Prostate gland (tissue), 2 donors: Measurements from ENCODE around the gene TACC2. TPM values are rescaled to one million over a fixed set of nuclear protein-coding genes. Genes with fewer than 3 reads are reported as not detected.

Source experiments
- DNase-seq: peaks from one replicate; pipeline ENCODE4 v3.0.0-alpha.2; 2019; ENCODE audit warnings: low spot score
- H3K27ac ChIP-seq, 2 donors: fragments of 200-600 bp; sonication (generic); 2 replicates each; pipeline ENCODE4 v1.5.1; 2017 to 2019
- H3K27me3 ChIP-seq: fragments of 200-600 bp; sonication (generic); replicated peaks from 2 replicates; pipeline ENCODE4 v1.5.1; 2019; ENCODE audit not compliant: insufficient read depth
- H3K36me3 ChIP-seq, 2 donors: fragments of 200-600 bp; sonication (generic); 1 replicate in 1 of 2; 2 replicates in 1 of 2; pipeline versions ENCODE4 v1.5.1 to v1.8.1; 2017 to 2019
- H3K4me1 ChIP-seq: fragments of 200-600 bp; sonication (generic); replicated peaks from 2 replicates; pipeline ENCODE4 v1.5.1; 2019
- H3K4me3 ChIP-seq, 2 donors: fragments of 200-600 bp; sonication (generic); 2 replicates each; pipeline ENCODE4 v1.5.1; 2017 to 2019
- H3K9me3 ChIP-seq: fragments of 200-600 bp; sonication (generic); 2 replicates; pipeline ENCODE4 v1.5.1; 2017
- POLR2A ChIP-seq: fragments of 450-650 bp; IDR thresholded peaks from one replicate; pipeline ENCODE4 v1.6.1; 2016; ENCODE audit warnings: antibody characterized with exemption, mild to moderate bottlenecking
- POLR2AphosphoS5 ChIP-seq: sonication (generic); formaldehyde crosslinking; IDR thresholded peaks from one replicate; pipeline ENCODE4 v1.6.1; 2017; ENCODE audit warnings: antibody characterized with exemption
- WGBS: methylation state at CpG from one replicate; pipeline ENCODE4 v1.1.5; 2018; 5-methylcytosine and 5-hydroxymethylcytosine counted together
- intact Hi-C: fragments of 100-400 bp; cut with DNase I; formaldehyde crosslinking; loops from one replicate; pipeline ENCODE4 v1.14.2; 2022
- total RNA-seq, 2 donors: library from RNA; depleted of rRNA; stranded (reverse); fragments of >200 nt; gene quantifications; one replicate each; pipeline ENCODE4 v1.1.0, GENCODE V29; 2016
- TF ChIP-seq, protein P1 (sequence below), 4 experiments: fragments of 200-600 bp in 2 of 4; fragments of 450-650 bp in 2 of 4; sonication (generic) in 2 of 4; IDR thresholded peaks; 1 replicate in 3 of 4; 2 replicates in 1 of 4; pipeline ENCODE4 v1.5.1; 2016 to 2019; ENCODE audit warnings: antibody characterized with exemption in 4 of 4, mild to moderate bottlenecking in 2 of 4, moderate library complexity in 2 of 4

Gene TACC2
- total RNA-seq, 2 donors from 2014 or later = 101 to 140 TPM

DNA sequence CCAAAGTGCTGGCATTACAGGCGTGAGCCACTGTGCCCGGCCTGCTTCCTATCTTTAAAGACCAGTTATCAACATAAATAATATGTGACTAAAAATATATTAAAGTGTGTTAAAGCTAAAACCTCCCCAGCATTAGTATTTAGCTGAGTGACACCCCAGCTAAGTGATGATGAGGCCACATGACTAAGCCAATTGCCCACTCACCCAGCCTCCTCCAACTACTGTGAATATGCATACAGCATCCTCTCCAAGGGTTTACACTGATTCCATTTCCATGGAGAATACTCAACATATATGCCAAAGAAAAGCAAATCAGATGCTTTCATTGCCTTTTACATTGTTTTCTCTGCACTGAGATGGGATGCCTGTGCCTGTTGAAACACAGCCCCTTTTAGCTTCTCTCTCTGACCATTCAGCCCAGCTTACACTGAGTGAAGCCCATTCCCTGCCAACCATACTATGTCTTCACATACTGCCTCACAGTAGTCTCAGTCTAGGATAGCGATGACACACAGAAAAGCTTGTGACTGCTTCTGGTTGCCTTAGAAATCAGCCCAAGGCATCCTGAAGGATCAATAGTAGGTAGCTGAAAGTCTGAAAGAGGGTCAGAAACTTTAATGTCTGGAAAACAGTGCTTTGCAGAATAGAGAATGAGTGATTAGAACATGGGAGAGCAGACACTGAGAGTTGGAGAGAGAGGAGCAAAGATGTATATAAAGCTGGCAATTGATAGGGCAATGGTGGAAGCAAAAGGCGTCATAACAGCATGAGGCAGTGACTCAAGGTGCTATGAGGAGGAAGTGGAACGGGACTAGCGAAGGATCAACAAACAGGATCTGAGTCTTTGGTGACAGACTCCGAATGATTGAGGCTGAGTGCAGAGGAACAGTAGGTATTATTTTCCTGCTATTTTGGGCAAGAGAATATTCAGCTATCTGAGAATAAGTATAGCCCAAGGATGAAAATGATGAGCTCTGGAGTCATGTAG is 41.3 kb upstream of the TACC2 start:
- peaks cover 6% of the 10 kb centered on the region for H3K4me1 ChIP-seq
- no peak for DNase-seq
- H3K9me3 ChIP-seq = no peaks in the 10 kb centered on the region
- no peaks in the 10 kb centered on the region for H3K36me3 ChIP-seq
- intact Hi-C loops = no loop called here
- H3K27ac ChIP-seq = no peak overlapping the region
- whole genome bisulfite sequencing = 86% methylated on average over 7 of the region's 7 CpGs
- TF ChIP-seq POLR2AphosphoS5 (no peak), POLR2A (no peak)
- TF ChIP-seq, protein P1, sequence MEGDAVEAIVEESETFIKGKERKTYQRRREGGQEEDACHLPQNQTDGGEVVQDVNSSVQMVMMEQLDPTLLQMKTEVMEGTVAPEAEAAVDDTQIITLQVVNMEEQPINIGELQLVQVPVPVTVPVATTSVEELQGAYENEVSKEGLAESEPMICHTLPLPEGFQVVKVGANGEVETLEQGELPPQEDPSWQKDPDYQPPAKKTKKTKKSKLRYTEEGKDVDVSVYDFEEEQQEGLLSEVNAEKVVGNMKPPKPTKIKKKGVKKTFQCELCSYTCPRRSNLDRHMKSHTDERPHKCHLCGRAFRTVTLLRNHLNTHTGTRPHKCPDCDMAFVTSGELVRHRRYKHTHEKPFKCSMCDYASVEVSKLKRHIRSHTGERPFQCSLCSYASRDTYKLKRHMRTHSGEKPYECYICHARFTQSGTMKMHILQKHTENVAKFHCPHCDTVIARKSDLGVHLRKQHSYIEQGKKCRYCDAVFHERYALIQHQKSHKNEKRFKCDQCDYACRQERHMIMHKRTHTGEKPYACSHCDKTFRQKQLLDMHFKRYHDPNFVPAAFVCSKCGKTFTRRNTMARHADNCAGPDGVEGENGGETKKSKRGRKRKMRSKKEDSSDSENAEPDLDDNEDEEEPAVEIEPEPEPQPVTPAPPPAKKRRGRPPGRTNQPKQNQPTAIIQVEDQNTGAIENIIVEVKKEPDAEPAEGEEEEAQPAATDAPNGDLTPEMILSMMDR (IDR thresholded peaks at IDR 0.05) = no peak
- no peak overlapping the region for H3K4me3 ChIP-seq
- no peaks in the 10 kb centered on the region for H3K27me3 ChIP-seq

DNA sequence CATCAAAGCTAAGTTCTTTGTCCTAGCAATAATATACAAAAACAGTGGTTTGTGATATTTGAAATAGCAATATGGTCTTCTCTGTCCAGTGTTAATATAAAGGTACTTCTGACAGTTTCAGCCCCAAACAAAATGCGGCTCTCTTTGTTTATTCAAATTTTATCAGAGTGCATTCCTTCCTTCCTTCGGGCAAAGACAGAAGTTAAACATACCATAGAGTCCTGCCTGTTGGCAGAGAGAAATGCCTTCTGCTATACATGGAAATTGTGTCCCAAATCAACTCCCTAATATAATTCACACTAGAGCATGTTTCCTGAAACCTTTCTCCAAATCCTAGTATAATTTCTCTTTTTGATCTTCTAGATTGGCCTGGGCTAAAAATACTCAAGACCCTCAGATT is 39.9 kb upstream of the TACC2 start:
- Histone ChIP-seq H3K4me1 (peaks cover 6% of the 10 kb centered on the region), H3K9me3 (no peaks in the 10 kb centered on the region), H3K27ac (no peak overlapping the region), H3K36me3 (no peaks in the 10 kb centered on the region), H3K27me3 (no peaks in the 10 kb centered on the region), H3K4me3 (no peak overlapping the region)
- DNase-seq = no peak
- TF ChIP-seq POLR2A (no peak), POLR2AphosphoS5 (no peak)
- TF ChIP-seq, protein P1 (IDR thresholded peaks at IDR 0.05) = no peak
- 23% methylated on average over 2 of the region's 2 CpGs for WGBS
- intact Hi-C loops = no loop called here

DNA sequence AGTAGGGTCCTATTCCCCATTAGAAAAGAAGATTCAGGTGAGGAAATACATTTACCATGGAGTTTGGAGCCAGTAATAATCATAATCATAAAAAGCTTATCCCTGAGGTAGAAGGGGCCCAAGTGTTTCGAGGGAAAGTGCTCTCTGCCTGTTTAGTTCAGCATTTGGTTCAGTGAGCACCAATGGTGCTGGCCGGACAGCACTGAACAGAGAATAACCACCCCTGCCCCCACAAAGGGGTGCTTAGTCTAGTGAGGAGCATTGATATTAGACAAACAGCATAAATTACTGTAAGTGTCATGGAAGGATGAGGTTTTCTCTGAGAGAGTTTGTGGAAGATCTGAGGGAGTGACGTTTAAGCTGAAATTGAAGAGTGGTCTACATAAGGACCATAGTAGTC is 39.5 kb upstream of the TACC2 start:
- Histone ChIP-seq H3K27me3 (no peaks in the 10 kb centered on the region), H3K27ac (no peak overlapping the region), H3K9me3 (no peaks in the 10 kb centered on the region), H3K4me1 (peaks cover 6% of the 10 kb centered on the region), H3K4me3 (no peak overlapping the region), H3K36me3 (no peaks in the 10 kb centered on the region)
- 72% methylated on average over 3 of the region's 3 CpGs for WGBS
- TF ChIP-seq POLR2A (no peak), POLR2AphosphoS5 (no peak)
- TF ChIP-seq, protein P1 (IDR thresholded peaks at IDR 0.05) = no peak
- intact Hi-C loops = no loop called here
- no peak for DNase-seq

DNA sequence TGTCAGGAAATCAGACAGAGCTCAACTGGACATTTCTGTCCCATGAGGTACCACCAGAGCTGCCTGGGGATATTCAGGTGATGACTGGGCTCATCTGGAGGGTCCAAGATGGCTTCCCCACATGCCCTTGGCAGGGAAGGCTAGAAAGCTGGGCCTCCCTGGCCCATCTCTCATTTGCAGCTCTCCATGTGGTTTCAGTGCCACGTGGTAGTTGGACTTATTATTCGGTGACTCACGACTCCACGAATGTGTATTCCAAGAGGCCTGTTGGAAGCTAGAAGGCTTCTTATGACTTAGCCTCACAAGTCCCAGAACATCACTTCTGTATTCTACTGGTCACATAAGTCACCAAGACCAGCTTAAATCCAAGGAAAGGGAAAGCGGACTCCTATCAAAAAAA is 36.7 kb upstream of the TACC2 start:
- Histone ChIP-seq H3K27me3 (no peaks in the 10 kb centered on the region), H3K36me3 (no peaks in the 10 kb centered on the region), H3K27ac (no peak overlapping the region), H3K9me3 (no peaks in the 10 kb centered on the region), H3K4me3 (no peak overlapping the region), H3K4me1 (peaks cover 6% of the 10 kb centered on the region)
- 93% methylated on average over 5 of the region's 5 CpGs for WGBS
- TF ChIP-seq POLR2A (no peak), POLR2AphosphoS5 (no peak)
- TF ChIP-seq, protein P1 (IDR thresholded peaks at IDR 0.05) = no peak
- DNase-seq = no peak
- intact Hi-C loops = no loop called here
